B cell (primary cell): ENCODE measurements around the gene LMX1B. TPM values are rescaled to one million over a fixed set of nuclear protein-coding genes. Genes with fewer than 3 reads are reported as not detected.

ENCODE experiments used
- ATAC-seq: fragments of 200-7000 bp; cut with Tn5 transposase; one replicate; pipeline ENCODE4 v1.10.0; 2021; ENCODE audit warnings: low read depth, mild to moderate bottlenecking, moderate number of reproducible peaks, moderate library complexity
- CTCF ChIA-PET: fragments of 350-600 bp; sonication (Branson Sonifier 250); formaldehyde crosslinking; loops from one replicate; lab custom pipeline; 2021; ENCODE audit warnings: antibody characterized with exemption, inconsistent platforms; lab: Charles Lee
- POLR2A ChIA-PET: fragments of 350-600 bp; sonication (Branson Sonifier 250); formaldehyde crosslinking; loops from one replicate; lab custom pipeline; 2021; ENCODE audit warnings: antibody characterized with exemption; lab: Charles Lee
- DNase-seq: peaks from one replicate; pipeline ENCODE4 v3.0.0; 2013
- H2AFZ ChIP-seq: 2 replicates; pipeline ENCODE4 v1.6.1; 2012; ENCODE audit warnings: mild to moderate bottlenecking, low read depth, low read length; ENCODE audit not compliant: insufficient read depth, poor library complexity, severe bottlenecking
- H3K27ac ChIP-seq, 2 donors: 1 replicate in 1 of 2; 2 replicates in 1 of 2; pipeline ENCODE4 v1.5.1; 2012 to 2013; ENCODE audit warnings: low read length in 2 of 2, mild to moderate bottlenecking in 2 of 2, moderate library complexity in 1 of 2
- H3K27me3 ChIP-seq, 4 experiments: fragments of 200-600 bp in 1 of 4; sonication (generic) in 1 of 4; replicated peaks in 1 of 4; 1 replicate in 2 of 4; 2 replicates in 2 of 4; pipeline versions ENCODE4 v1.6.1 to v1.7.0; 2013 to 2016; ENCODE audit warnings: low read length in 3 of 4, mild to moderate bottlenecking in 2 of 4, mixed read lengths in 1 of 4, moderate library complexity in 1 of 4; ENCODE audit not compliant: insufficient read depth in 4 of 4, control insufficient read depth in 3 of 4; ENCODE audit errors: control extremely low read depth in 1 of 4
- H3K36me3 ChIP-seq, 2 experiments: replicated peaks in 1 of 2; 1 replicate in 1 of 2; 2 replicates in 1 of 2; pipeline versions ENCODE4 v1.6.1 to v1.7.1; 2013; ENCODE audit warnings: low read length in 1 of 2; ENCODE audit not compliant: insufficient read depth in 2 of 2, control insufficient read depth in 1 of 2; ENCODE audit errors: control extremely low read depth in 1 of 2, extremely low read depth in 1 of 2
- H3K4me1 ChIP-seq, 2 donors: fragments of 200-600 bp in 1 of 2; sonication (generic) in 1 of 2; 1 replicate in 1 of 2; 2 replicates in 1 of 2; pipeline versions ENCODE4 v1.5.1 to v1.6.1; 2013 to 2017; ENCODE audit warnings: low read length in 2 of 2; ENCODE audit not compliant: control insufficient read depth in 2 of 2, insufficient read depth in 2 of 2
- H3K4me2 ChIP-seq: replicated peaks from 2 replicates; pipeline ENCODE3; 2012; ENCODE audit warnings: mild to moderate bottlenecking, low read depth, low read length; ENCODE audit not compliant: poor library complexity, severe bottlenecking
- H3K4me3 ChIP-seq, 5 experiments: fragments of 200-600 bp in 1 of 5; sonication (generic) in 1 of 5; 1 replicate in 3 of 5; 2 replicates in 2 of 5; pipeline versions ENCODE4 v1.5.1 to v1.7.0; 2011 to 2016; ENCODE audit warnings: low read length in 4 of 5, mild to moderate bottlenecking in 4 of 5, low read depth in 2 of 5, control low read depth in 1 of 5, moderate library complexity in 1 of 5; ENCODE audit not compliant: insufficient read depth in 1 of 5; ENCODE audit errors: control extremely low read depth in 1 of 5, extremely low read depth in 1 of 5
- H3K79me2 ChIP-seq: fragments of 200-600 bp; sonication (generic); one replicate; pipeline ENCODE4 v1.6.0; 2016; ENCODE audit warnings: low read length; ENCODE audit not compliant: control insufficient read depth, insufficient read depth
- H3K9ac ChIP-seq: fragments of 200-600 bp; sonication (generic); 2 replicates; pipeline ENCODE4 v1.6.1; 2017; ENCODE audit warnings: mild to moderate bottlenecking, low read length, moderate library complexity
- H3K9me3 ChIP-seq, 3 donors: one replicate each; pipeline versions ENCODE4 v1.6.1 to v1.7.1; 2013; ENCODE audit warnings: low read length in 2 of 3; ENCODE audit not compliant: control insufficient read depth in 2 of 3, insufficient read depth in 1 of 3; ENCODE audit errors: control extremely low read depth in 1 of 3
- H4K20me1 ChIP-seq: 2 replicates; pipeline ENCODE4 v1.6.0; 2012; ENCODE audit warnings: mild to moderate bottlenecking, low read length; ENCODE audit not compliant: insufficient read depth, control insufficient read depth, poor library complexity, severe bottlenecking
- H3K27ac Mint-ChIP-seq: one replicate; pipeline ENCODE4 v1.8.0; 2021; ENCODE audit warnings: mixed read lengths
- H3K27me3 Mint-ChIP-seq: one replicate; pipeline ENCODE4 v1.8.0; 2021; ENCODE audit warnings: mixed read lengths
- H3K4me1 Mint-ChIP-seq: one replicate; pipeline ENCODE4 v1.8.0; 2021; ENCODE audit warnings: mixed read lengths
- H3K4me3 Mint-ChIP-seq: one replicate; pipeline ENCODE4 v1.8.0; 2021; ENCODE audit warnings: mixed read lengths
- H3K9me3 Mint-ChIP-seq: one replicate; pipeline ENCODE4 v1.8.0; 2022; ENCODE audit warnings: mixed read lengths; ENCODE audit not compliant: insufficient read depth
- CTCF ChIP-seq: fragments of 200-600 bp; IDR thresholded peaks from one replicate; pipeline ENCODE4 v1.8.0; 2022; ENCODE audit warnings: antibody characterized with exemption, mild to moderate bottlenecking
- EZH2 ChIP-seq: IDR thresholded peaks from 2 replicates; pipeline ENCODE4 v1.6.1; 2012; ENCODE audit warnings: borderline replicate concordance, low read depth, mild to moderate bottlenecking, moderate library complexity, low read length; ENCODE audit not compliant: insufficient read depth, poor library complexity, severe bottlenecking
- WGBS: methylation state at CpG from one replicate; pipeline ENCODE4 v1.1.5; 2013; ENCODE audit warnings: missing lambda C conversion rate; ENCODE audit not compliant: insufficient coverage; 5-methylcytosine and 5-hydroxymethylcytosine counted together
- intact Hi-C: fragments of 100-400 bp; cut with micrococcal nuclease; formaldehyde crosslinking; loops from one replicate; pipeline ENCODE4 v1.10.0; 2022
- polyA plus RNA-seq: library from polyadenylated mRNA; depleted of rRNA; stranded (reverse); fragments of >200 nt; gene quantifications from 2 replicates; pipeline ENCODE4 v1.2.3, GENCODE V29; 2012
- total RNA-seq, 2 donors: library from RNA; stranded (reverse); fragments of 120-200 nt in 1 of 2; gene quantifications; 1 replicate in 1 of 2; 2 replicates in 1 of 2; pipeline versions ENCODE4 v1.2.3 to v1.2.4, GENCODE V29; 2013 to 2022

The LMX1B gene
- total and polyA plus RNA-seq, 2 donors (not counting 1 experiment from before 2014, with no cell fraction given) = not detected

GRCh38 chr9:126564716-126565115, 49.0 kb upstream of the LMX1B start:
- Histone ChIP-seq H3K36me3 (no peaks in the 10 kb centered on the region), H3K27ac (no peak overlapping the region), H3K79me2 (no peaks in the 10 kb centered on the region), H3K4me3 (no peak overlapping the region), H3K9ac (no peak overlapping the region), H3K4me2 (no peak overlapping the region), H3K27me3 (peaks cover 0 to 40% (median 9%) of the 10 kb centered on the region in 4 experiments), H4K20me1 (no peaks in the 10 kb centered on the region), H3K4me1 (no peaks in the 10 kb centered on the region), H3K9me3 (no peaks in the 10 kb centered on the region), H2AFZ (no peak overlapping the region)
- no peak overlapping the region for H3K27ac Mint-ChIP-seq
- no peak overlapping the region for H3K4me3 Mint-ChIP-seq
- 78% methylated on average over 2 of the region's 5 CpGs for WGBS
- CTCF ChIA-PET = interaction anchor here (0.6 kb wide), 2 partner anchors 52 to 919 kb away, joined by 3 to 4 read pairs; no protein-coding TSS in a partner anchor
- ATAC-seq (no peak), DNase-seq (no peak)
- no peaks in the 10 kb centered on the region for H3K9me3 Mint-ChIP-seq
- H3K4me1 Mint-ChIP-seq = no peaks in the 10 kb centered on the region
- peak; percentile 14 for TF ChIP-seq CTCF
- TF ChIP-seq EZH2 = no peak
- POLR2A ChIA-PET = no interaction called here
- H3K27me3 Mint-ChIP-seq = peaks cover 38% of the 10 kb centered on the region
- intact Hi-C loops = loop anchor here (10.0 kb wide), 1 partner anchor 240 kb away; the partner anchor contains the start of gene MVB12B

- ATAC-seq (no peak), DNase-seq (no peak)
- Histone ChIP-seq H3K79me2 (no peaks in the 10 kb centered on the region), H3K4me2 (no peak overlapping the region), H3K4me1 (no peaks in the 10 kb centered on the region), H3K9ac (no peak overlapping the region), H4K20me1 (no peaks in the 10 kb centered on the region), H3K9me3 (no peaks in the 10 kb centered on the region), H3K27me3 (peaks cover 0 to 40% (median 7%) of the 10 kb centered on the region in 4 experiments), H3K36me3 (no peaks in the 10 kb centered on the region), H3K27ac (no peak overlapping the region), H3K4me3 (no peak overlapping the region), H2AFZ (no peak overlapping the region)
- TF ChIP-seq CTCF = no peak
- TF ChIP-seq EZH2 = no peak
- Mint-ChIP-seq H3K27me3 (peaks cover 39% of the 10 kb centered on the region), H3K9me3 (no peaks in the 10 kb centered on the region), H3K4me1 (no peaks in the 10 kb centered on the region), H3K4me3 (no peak overlapping the region), H3K27ac (no peak overlapping the region)
- 83% methylated on average over 10 of the region's 11 CpGs for WGBS
- intact Hi-C loops = loop anchor here (10.0 kb wide), 1 partner anchor 241 kb away; the partner anchor contains the start of gene MVB12B
- CTCF ChIA-PET = interaction anchor here (0.6 to 2.7 kb wide), 2 partner anchors 8 to 53 kb away, joined by 3 to 10 read pairs; no protein-coding TSS in a partner anchor
- POLR2A ChIA-PET = no interaction called here
Measured at GRCh38 chr9:126565336-126566128, 48.2 kb upstream of the LMX1B start.
